Raji (cell line): ENCODE measurements around the gene NHSL2.

Experiments used
- POLR2A ChIP-seq: IDR thresholded peaks from 2 replicates; pipeline ENCODE4 v1.6.1; 2011; ENCODE audit warnings: low read depth, low read length, control low read depth; ENCODE audit not compliant: insufficient read depth

NHSL2 gene

GRCh38 chrX:72018277-72019112 is 107.8 kb downstream of the NHSL2 start:
- TF ChIP-seq POLR2A, result no peak

GRCh38 chrX:72019487-72019886 is 108.8 kb downstream of the NHSL2 start:
- TF ChIP-seq POLR2A, result no peak

GRCh38 chrX:72020204-72020603 is 109.6 kb downstream of the NHSL2 start:
- no peak for TF ChIP-seq POLR2A

GRCh38 chrX:72020788-72021187 is 110.1 kb downstream of the NHSL2 start:
- TF ChIP-seq POLR2A, result no peak

- no peak for TF ChIP-seq POLR2A
Observed at GRCh38 chrX:72021975-72022374, 111.3 kb downstream of the NHSL2 start.

GRCh38 chrX:72023071-72023470 is 112.4 kb downstream of the NHSL2 start:
- TF ChIP-seq POLR2A, result no peak

- TF ChIP-seq POLR2A, result no peak
Observed at GRCh38 chrX:72025236-72025770, 114.7 kb downstream of the NHSL2 start.

- TF ChIP-seq POLR2A, result no peak
Observed at GRCh38 chrX:72026341-72027023, 115.8 kb downstream of the NHSL2 start.

- TF ChIP-seq POLR2A, result no peak
Observed at GRCh38 chrX:72027024-72027913, 116.6 kb downstream of the NHSL2 start.

- TF ChIP-seq POLR2A, result no peak
Observed at GRCh38 chrX:72027914-72028307, 117.3 kb downstream of the NHSL2 start.

- no peak for TF ChIP-seq POLR2A
Observed at GRCh38 chrX:72028701-72029470, 118.2 kb downstream of the NHSL2 start.

GRCh38 chrX:72029483-72030411 is 119.1 kb downstream of the NHSL2 start:
- no peak for TF ChIP-seq POLR2A

- TF ChIP-seq POLR2A, result no peak
Observed at GRCh38 chrX:72030431-72030830, 119.8 kb downstream of the NHSL2 start.

GRCh38 chrX:72031118-72031517 is 120.5 kb downstream of the NHSL2 start:
- TF ChIP-seq POLR2A, result no peak

- TF ChIP-seq POLR2A, result no peak
Observed at GRCh38 chrX:72031634-72032033, 121.0 kb downstream of the NHSL2 start.
